Measurements from ENCODE around the gene TARDBP. TPM values are rescaled to one million over a fixed set of nuclear protein-coding genes. Genes with fewer than 3 reads are reported as not detected.
"Not testable (repeated sequence)": the region's sequence is repeated elsewhere in the genome, so short reads cannot be mapped to it uniquely, and the experiment has no call there.

TARDBP gene
- total RNA-seq, 4 donors from 2014 or later = 118 to 265 (median 172) TPM

- DNase-seq = no peak
- Histone ChIP-seq H3K4me1 (no peaks in the 10 kb centered on the region), H3K4me3 (replicated peaks in 1 of 3) (no peak overlapping the region), H3K36me3 (no peaks in the 10 kb centered on the region), H3K27ac (no peak overlapping the region), H3K27me3 (no peaks in the 10 kb centered on the region), H3K9me3 (no peaks in the 10 kb centered on the region)
- no peak for TF ChIP-seq POLR2A (IDR thresholded peaks at IDR 0.05)
- TF ChIP-seq CTCF (IDR thresholded peaks at IDR 0.05) = no peak
- 54 to 66% methylated on average over 16 to 28 of the region's 32 CpGs for WGBS, 2 donors
- intact Hi-C loops (cut with DNase I) = no loop called here
Measured at GRCh38 chr1:11045428-11046269, 33.2 kb downstream of the TARDBP start.

GRCh38 chr1:11046270-11046566 lies 33.8 kb downstream of the TARDBP start:
- WGBS, 2 donors = 92 to 100% methylated on average over 7 of the region's 8 CpGs
- Histone ChIP-seq H3K27ac (no peak overlapping the region), H3K27me3 (no peaks in the 10 kb centered on the region), H3K4me3 (replicated peaks in 1 of 3) (no peak overlapping the region), H3K4me1 (no peaks in the 10 kb centered on the region), H3K9me3 (no peaks in the 10 kb centered on the region), H3K36me3 (no peaks in the 10 kb centered on the region)
- TF ChIP-seq CTCF (IDR thresholded peaks at IDR 0.05) (no peak), POLR2A (IDR thresholded peaks at IDR 0.05) (no peak)
- DNase-seq = no peak
- intact Hi-C loops (cut with DNase I) = no loop called here

GRCh38 chr1:11046625-11047365 lies 34.3 kb downstream of the TARDBP start, which contains the start of gene MASP2:
MASP2 (minus strand) TSS chr1:11047239; CDS start chr1:11047207, 32 bp downstream.
- 94 to 96% methylated on average over 7 to 23 of the region's 28 CpGs for WGBS, 2 donors
- DNase-seq = no peak
- no peak within 1 kb of the TSS for H3K27ac ChIP-seq

GRCh38 chr1:11051121-11051520 lies 38.7 kb downstream of the TARDBP start:
- H3K27me3 ChIP-seq; intact Hi-C loops (cut with DNase I); DNase-seq; H3K9me3 ChIP-seq; H3K4me3 ChIP-seq (replicated peaks in 1 of 3); H3K4me1 ChIP-seq; H3K27ac ChIP-seq: not testable (repeated sequence)
- peaks cover 7 to 14% of the 10 kb centered on the region in 2 donors for H3K36me3 ChIP-seq
- 87 to 92% methylated on average over 10 of the region's 10 CpGs for WGBS, 2 donors

More at GRCh38 chr1:11046625-11047365, 34.3 kb downstream of the TARDBP start, which contains the start of gene MASP2:
- H3K9me3 ChIP-seq = no peaks in the 10 kb centered on the region
- intact Hi-C loops (cut with DNase I) = no loop called here
- TF ChIP-seq POLR2A (IDR thresholded peaks at IDR 0.05) (no peak), CTCF (IDR thresholded peaks at IDR 0.05) (no peak)
- H3K4me1 ChIP-seq = no peaks in the 10 kb centered on the region
- no peak within 1 kb of the TSS for H3K4me3 ChIP-seq (replicated peaks in 1 of 3)
- no peaks in the 10 kb centered on the region for H3K27me3 ChIP-seq
- no peaks in the 10 kb centered on the region for H3K36me3 ChIP-seq

GRCh38 chr1:11051781-11052511 lies 39.5 kb downstream of the TARDBP start:
- no peak for TF ChIP-seq POLR2A (IDR thresholded peaks at IDR 0.05)
- no peak for TF ChIP-seq CTCF (IDR thresholded peaks at IDR 0.05)
- no peaks in the 10 kb centered on the region for H3K9me3 ChIP-seq
- intact Hi-C loops (cut with DNase I) = no loop called here
- peaks cover 15 to 22% of the 10 kb centered on the region in 2 donors for H3K36me3 ChIP-seq
- no peak overlapping the region for H3K4me3 ChIP-seq (replicated peaks in 1 of 3)
- H3K27ac ChIP-seq = no peak overlapping the region
- WGBS, 2 donors = 55 to 62% methylated on average over 19 of the region's 19 CpGs
- no peaks in the 10 kb centered on the region for H3K4me1 ChIP-seq
- DNase-seq = no peak
- no peaks in the 10 kb centered on the region for H3K27me3 ChIP-seq
